ENCODE measurements around the gene IL4R.

DNA sequence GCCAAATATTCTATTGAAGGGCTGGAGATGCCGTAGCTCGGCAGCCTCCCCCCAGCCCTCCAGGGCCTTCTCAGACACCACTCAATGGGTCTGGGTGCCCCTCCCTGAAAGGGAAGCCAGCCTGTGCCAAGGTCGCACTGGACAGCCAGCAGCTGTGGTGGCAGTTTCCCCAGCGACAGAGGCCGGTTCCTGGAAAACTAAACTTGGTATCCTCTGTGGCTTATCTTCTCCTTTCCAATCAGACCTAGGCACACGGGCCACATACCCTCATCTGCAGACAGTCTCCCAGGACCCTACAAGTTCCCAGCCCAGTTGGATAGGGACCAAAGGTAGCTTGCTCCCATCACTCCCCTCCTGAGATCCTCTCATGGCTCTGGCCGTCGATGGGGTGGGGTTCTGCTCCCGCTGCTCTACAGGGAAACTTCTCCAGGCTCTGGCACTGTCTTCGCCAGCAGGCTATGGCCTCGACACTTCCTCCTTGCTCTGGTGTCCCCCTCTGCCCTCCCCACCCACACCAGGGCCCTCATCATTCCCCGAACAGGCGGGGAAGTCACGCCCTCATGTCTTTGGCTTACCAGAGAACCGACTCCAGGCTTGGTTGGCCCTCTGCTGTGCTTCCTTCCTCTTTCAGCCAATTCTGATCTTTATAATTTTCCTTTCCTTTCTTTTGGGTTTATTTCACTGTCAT lies 69.9 kb downstream of the IL4R start:
- TF ChIP-seq, protein P1, sequence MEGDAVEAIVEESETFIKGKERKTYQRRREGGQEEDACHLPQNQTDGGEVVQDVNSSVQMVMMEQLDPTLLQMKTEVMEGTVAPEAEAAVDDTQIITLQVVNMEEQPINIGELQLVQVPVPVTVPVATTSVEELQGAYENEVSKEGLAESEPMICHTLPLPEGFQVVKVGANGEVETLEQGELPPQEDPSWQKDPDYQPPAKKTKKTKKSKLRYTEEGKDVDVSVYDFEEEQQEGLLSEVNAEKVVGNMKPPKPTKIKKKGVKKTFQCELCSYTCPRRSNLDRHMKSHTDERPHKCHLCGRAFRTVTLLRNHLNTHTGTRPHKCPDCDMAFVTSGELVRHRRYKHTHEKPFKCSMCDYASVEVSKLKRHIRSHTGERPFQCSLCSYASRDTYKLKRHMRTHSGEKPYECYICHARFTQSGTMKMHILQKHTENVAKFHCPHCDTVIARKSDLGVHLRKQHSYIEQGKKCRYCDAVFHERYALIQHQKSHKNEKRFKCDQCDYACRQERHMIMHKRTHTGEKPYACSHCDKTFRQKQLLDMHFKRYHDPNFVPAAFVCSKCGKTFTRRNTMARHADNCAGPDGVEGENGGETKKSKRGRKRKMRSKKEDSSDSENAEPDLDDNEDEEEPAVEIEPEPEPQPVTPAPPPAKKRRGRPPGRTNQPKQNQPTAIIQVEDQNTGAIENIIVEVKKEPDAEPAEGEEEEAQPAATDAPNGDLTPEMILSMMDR (IDR thresholded peaks at IDR 0.05) = no peak
- TF ChIP-seq POLR2A (IDR thresholded peaks at IDR 0.05) = no peak
